ENCODE data around the gene ZBTB20. TPM values are rescaled to one million over a fixed set of nuclear protein-coding genes. Genes with fewer than 3 reads are reported as not detected.
A peak's percentile ranks its signal among the peaks of the same experiment; 100 is the strongest.

Gene ZBTB20
- total and polyA plus RNA-seq, 12 donors: 0.57 to 105 (median 86.8) TPM

DNA sequence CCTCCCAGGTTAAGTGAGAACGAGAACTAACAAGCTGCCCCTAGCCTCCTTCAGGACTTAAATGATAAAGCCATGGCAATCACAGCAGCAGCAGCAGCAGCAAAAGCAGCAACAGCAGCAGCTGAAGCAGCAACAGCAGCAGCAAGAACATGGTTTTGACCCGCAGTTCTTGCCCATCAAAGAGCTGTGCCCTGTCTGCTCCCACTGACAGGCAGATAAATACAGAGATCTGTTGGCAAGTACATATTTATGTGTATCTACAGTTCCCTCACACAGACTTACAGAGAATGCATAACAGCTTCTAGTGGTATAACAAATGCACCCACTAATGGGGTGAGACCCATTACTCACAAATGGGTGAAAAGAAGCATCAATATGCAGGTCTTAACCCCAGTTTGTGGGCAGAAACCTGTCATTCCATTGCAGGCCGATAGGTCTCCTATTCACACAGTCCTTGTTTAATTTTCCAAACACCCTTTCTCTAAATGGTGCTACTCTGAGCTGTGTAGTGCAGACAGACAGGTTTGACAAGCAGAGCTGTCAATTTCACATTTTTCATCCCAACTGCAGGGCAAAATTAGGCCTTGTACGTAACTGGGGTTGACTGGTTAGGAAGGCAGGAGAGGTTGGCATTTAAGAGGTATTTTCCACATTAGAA is 537.0 kb downstream of the ZBTB20 start:
- Histone ChIP-seq H3K36me3 (no peaks in the 10 kb centered on the region), H3K27ac (peak overlapping the region in 2 of 10 donors; percentile 30 to 36), H3K27me3 (no peaks in the 10 kb centered on the region), H3K4me1 (peaks cover 2 to 41% (median 29%) of the 10 kb centered on the region in 9 donors), H3K9me3 (no peaks in the 10 kb centered on the region), H3K4me3 (no peak overlapping the region)
- peak in 3 of 8 donors; percentile 32 to 51 (median 43) for ATAC-seq
- no peak for DNase-seq
- intact Hi-C loops (cut with DNase I): no loop called here
- WGBS, 2 donors: 67 to 70% methylated on average over 4 of the region's 4 CpGs
- TF ChIP-seq, protein P1, sequence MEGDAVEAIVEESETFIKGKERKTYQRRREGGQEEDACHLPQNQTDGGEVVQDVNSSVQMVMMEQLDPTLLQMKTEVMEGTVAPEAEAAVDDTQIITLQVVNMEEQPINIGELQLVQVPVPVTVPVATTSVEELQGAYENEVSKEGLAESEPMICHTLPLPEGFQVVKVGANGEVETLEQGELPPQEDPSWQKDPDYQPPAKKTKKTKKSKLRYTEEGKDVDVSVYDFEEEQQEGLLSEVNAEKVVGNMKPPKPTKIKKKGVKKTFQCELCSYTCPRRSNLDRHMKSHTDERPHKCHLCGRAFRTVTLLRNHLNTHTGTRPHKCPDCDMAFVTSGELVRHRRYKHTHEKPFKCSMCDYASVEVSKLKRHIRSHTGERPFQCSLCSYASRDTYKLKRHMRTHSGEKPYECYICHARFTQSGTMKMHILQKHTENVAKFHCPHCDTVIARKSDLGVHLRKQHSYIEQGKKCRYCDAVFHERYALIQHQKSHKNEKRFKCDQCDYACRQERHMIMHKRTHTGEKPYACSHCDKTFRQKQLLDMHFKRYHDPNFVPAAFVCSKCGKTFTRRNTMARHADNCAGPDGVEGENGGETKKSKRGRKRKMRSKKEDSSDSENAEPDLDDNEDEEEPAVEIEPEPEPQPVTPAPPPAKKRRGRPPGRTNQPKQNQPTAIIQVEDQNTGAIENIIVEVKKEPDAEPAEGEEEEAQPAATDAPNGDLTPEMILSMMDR (IDR thresholded peaks at IDR 0.05): no peak

DNA sequence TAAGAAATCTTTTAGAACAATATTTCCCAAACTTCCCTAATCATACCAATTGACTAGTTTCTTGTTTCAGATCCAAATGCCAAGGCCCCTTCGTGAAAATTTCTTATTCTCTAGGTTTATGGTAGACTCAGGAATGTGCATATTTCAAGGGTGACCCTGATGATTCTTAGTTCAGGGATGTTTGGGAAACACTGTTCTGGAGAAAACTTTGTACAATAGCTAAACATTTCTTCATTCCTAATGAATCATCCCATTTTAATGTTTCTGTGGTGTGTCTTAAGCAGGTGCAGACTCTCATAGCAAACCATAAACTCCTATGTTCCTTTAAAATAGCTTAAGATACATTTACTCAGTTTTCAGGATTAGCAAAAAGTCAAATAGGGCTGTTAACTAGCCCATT is 538.8 kb downstream of the ZBTB20 start:
- no peak for ATAC-seq
- WGBS, 2 donors: 81 to 94% methylated on average over 1 of the region's 1 CpG
- TF ChIP-seq, protein P1 (IDR thresholded peaks at IDR 0.05): no peak
- intact Hi-C loops (cut with DNase I): no loop called here
- Histone ChIP-seq H3K4me1 (peaks cover 2 to 41% (median 24%) of the 10 kb centered on the region in 9 donors), H3K4me3 (no peak overlapping the region), H3K27ac (no peak overlapping the region), H3K27me3 (no peaks in the 10 kb centered on the region), H3K9me3 (no peaks in the 10 kb centered on the region), H3K36me3 (no peaks in the 10 kb centered on the region)
- DNase-seq: no peak

DNA sequence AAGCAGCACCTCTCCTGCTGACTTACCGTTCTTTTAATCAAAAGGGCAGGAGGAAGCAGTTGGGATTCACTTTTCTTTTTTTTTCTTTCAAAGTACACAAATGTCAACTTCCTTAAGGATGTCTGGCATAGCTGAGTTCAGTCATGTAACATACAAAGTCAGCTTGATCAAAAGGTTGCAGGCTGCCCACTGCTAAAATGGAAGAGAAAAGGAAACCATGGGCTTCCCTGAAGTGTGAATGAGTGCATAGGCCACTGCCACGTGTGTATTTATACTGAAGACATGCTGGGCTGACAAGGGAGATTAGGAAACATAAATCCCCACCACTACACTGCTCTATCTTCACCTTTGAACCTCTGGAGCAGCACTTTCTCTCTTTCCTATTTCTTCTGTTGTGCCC is 540.8 kb downstream of the ZBTB20 start:
- ATAC-seq: peak in 4 of 8 donors; percentile 7 to 27 (median 22)
- H3K27ac ChIP-seq: peak overlapping the region in 2 of 10 donors; percentile 11 to 13
- H3K4me3 ChIP-seq: no peak overlapping the region
- TF ChIP-seq, protein P1 (IDR thresholded peaks at IDR 0.05): no peak
- no peaks in the 10 kb centered on the region for H3K9me3 ChIP-seq
- DNase-seq: no peak
- H3K27me3 ChIP-seq: no peaks in the 10 kb centered on the region
- no peaks in the 10 kb centered on the region for H3K36me3 ChIP-seq
- intact Hi-C loops (cut with DNase I): no loop called here
- peaks cover 2 to 44% (median 24%) of the 10 kb centered on the region in 9 donors for H3K4me1 ChIP-seq
- 15 to 21% methylated on average over 2 of the region's 2 CpGs for WGBS, 2 donors

DNA sequence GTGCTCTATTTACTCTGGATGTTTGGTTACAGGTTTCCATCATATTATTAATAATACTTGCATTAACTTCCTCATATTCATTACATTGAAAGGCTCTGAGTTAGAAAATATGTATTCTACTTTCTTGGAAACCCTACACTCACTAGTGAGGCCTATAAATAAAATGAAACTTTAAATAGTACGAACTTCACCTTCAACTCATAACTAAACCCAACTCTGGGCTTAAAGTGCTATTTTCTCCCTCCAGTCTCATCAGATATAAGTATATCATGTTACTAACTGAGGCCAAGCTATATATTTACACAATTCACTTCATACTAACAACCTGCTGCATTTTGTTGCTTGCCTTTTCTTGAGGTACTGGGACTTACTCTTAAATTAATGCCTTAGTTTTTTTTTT is 546.5 kb downstream of the ZBTB20 start:
- intact Hi-C loops (cut with DNase I): no loop called here
- peaks cover 3 to 55% (median 37%) of the 10 kb centered on the region in 9 donors for H3K4me1 ChIP-seq
- ATAC-seq: peak in 1 of 8 donors; percentile 43
- peaks cover 0 to 10% (median 0%) of the 10 kb centered on the region in 9 donors for H3K36me3 ChIP-seq
- no peak for DNase-seq
- TF ChIP-seq, protein P1 (IDR thresholded peaks at IDR 0.05): no peak
- no peaks in the 10 kb centered on the region for H3K9me3 ChIP-seq
- H3K27me3 ChIP-seq: no peaks in the 10 kb centered on the region
- peak overlapping the region in 2 of 10 donors; percentile 17 to 31 for H3K27ac ChIP-seq
- WGBS, 2 donors: 38 to 58% methylated on average over 1 of the region's 1 CpG
- no peak overlapping the region for H3K4me3 ChIP-seq

All from heart right ventricle (tissue), 16 donors.